ENCODE data around the gene PROCA1. TPM values are rescaled to one million over a fixed set of nuclear protein-coding genes. Genes with fewer than 3 reads are reported as not detected.
"Not testable (repeated sequence)": the region's sequence is repeated elsewhere in the genome, so short reads cannot be mapped to it uniquely, and the experiment has no call there.

PROCA1 gene
- total RNA-seq, 1 donor from 2014 or later = 3.4 TPM

DNA sequence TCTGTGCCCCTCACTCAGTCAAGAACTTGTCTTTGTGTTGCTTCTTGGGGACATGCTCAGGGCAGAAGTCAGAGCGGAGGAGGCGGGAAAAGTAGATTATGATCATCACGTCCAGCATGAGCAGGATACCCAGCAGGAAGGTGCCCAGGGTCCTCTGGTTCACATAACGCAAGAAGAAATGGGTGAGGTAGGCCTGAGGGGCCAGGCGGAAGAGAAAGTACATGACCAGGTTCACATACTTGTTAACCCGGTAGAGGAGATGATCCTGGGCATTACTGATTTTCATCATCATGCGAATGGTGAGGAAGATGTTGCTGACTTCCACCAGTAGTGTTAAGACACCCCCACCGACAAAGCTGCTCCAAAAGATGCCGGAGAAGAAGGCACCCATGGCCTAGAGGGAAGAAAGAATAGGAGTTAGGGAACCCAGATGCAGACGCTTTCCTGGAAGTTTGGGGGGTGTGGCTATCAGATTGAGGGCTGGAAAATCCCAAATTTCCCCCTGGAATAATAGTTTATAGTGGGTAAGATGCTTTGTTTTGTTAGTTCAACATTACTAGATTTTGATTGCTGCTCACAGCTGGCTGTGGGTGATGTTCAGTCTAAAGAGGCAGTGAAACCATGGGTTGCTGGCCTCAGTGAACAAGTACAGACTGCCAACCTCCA is 12.9 kb upstream of the PROCA1 start:
- peak overlapping the region; percentile 51 for H3K27ac ChIP-seq (ENCODE audit: low read depth, low read length)
- no peaks in the 10 kb centered on the region for H3K9me3 ChIP-seq (ENCODE audit: insufficient read depth, low read depth, low read length)
- H3K27me3 Mint-ChIP-seq (ENCODE audit: low read depth, unreplicated experiment) = no peaks in the 10 kb centered on the region
- peaks cover 37% of the 10 kb centered on the region for H3K4me1 Mint-ChIP-seq (ENCODE audit: low read depth, unreplicated experiment)
- H3K4me1 ChIP-seq (ENCODE audit: insufficient read depth, low read length) = peaks cover 48% of the 10 kb centered on the region
- TF ChIP-seq, protein P1, sequence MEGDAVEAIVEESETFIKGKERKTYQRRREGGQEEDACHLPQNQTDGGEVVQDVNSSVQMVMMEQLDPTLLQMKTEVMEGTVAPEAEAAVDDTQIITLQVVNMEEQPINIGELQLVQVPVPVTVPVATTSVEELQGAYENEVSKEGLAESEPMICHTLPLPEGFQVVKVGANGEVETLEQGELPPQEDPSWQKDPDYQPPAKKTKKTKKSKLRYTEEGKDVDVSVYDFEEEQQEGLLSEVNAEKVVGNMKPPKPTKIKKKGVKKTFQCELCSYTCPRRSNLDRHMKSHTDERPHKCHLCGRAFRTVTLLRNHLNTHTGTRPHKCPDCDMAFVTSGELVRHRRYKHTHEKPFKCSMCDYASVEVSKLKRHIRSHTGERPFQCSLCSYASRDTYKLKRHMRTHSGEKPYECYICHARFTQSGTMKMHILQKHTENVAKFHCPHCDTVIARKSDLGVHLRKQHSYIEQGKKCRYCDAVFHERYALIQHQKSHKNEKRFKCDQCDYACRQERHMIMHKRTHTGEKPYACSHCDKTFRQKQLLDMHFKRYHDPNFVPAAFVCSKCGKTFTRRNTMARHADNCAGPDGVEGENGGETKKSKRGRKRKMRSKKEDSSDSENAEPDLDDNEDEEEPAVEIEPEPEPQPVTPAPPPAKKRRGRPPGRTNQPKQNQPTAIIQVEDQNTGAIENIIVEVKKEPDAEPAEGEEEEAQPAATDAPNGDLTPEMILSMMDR (IDR thresholded peaks at IDR 0.05; ENCODE audit: insufficient read depth, low read depth, low read length) = no peak
- TF ChIP-seq EZH2 (IDR thresholded peaks at IDR 0.05; ENCODE audit: insufficient read depth, low read length) = no peak
- DNase-seq (ENCODE audit: low read depth) = no peak
- H3K27me3 ChIP-seq (ENCODE audit: insufficient read depth, low read length) = no peaks in the 10 kb centered on the region
- FAIRE-seq = no peak
- peak overlapping the region; percentile 99 for H3K4me3 Mint-ChIP-seq (ENCODE audit: unreplicated experiment)
- peaks cover 36% of the 10 kb centered on the region for H3K36me3 ChIP-seq (ENCODE audit: insufficient read depth, low read length)
- peak overlapping the region; percentile 98 for H3K4me2 ChIP-seq (ENCODE audit: low read length)
- peak overlapping the region; percentile 59 for H3K4me3 ChIP-seq (ENCODE audit: insufficient read depth, low read depth, low read length)
- H3K9ac ChIP-seq (ENCODE audit: low read length) = peak overlapping the region; percentile 80
- peaks cover 43% of the 10 kb centered on the region for H3K79me2 ChIP-seq (ENCODE audit: insufficient read depth, low read length)
- H3K27ac Mint-ChIP-seq (ENCODE audit: unreplicated experiment) = peak overlapping the region; percentile 90
- peaks cover 55% of the 10 kb centered on the region for H4K20me1 ChIP-seq (ENCODE audit: insufficient read depth, low read length)
- no peak overlapping the region for H2AFZ ChIP-seq (ENCODE audit: low read depth, low read length)
- peaks cover 10% of the 10 kb centered on the region for H3K36me3 Mint-ChIP-seq (ENCODE audit: low read depth, unreplicated experiment)
- no peaks in the 10 kb centered on the region for H3K9me3 Mint-ChIP-seq (ENCODE audit: unreplicated experiment)

DNA sequence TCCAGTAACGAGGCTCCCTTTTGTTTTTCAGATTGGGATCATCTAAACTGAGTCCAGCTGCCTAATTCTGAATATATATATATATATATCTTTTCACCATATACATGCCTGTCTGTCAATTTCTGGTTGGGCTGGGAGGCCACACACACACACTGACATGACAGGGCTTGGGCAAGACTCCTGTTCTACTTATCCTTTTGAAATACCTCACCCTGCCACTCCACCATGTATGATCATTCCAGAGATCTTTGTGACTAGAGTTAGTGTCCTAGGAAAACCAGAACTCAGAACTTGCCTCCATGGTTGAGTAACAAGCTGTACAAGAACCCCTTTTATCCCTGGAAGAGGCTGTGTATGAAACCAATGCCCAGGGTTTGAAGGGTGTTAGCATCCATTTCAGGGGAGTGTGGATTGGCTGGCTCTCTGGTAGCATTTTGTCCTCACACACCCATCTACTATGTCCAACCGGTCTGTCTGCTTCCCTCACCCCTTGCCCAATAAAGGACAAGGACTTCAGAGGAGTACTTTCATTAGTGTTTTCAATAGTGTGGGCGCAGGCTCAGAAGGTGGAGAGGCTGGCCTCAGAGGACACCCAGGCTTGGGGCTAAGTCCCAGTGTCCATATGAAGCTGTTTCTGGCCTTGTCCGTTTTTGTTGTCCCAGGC is 12.3 kb upstream of the PROCA1 start:
- not testable (repeated sequence) for H3K27ac ChIP-seq (ENCODE audit: low read depth, low read length); H3K36me3 Mint-ChIP-seq (ENCODE audit: low read depth, unreplicated experiment); H3K9me3 Mint-ChIP-seq (ENCODE audit: unreplicated experiment); H3K27me3 ChIP-seq (ENCODE audit: insufficient read depth, low read length); H3K4me3 ChIP-seq (ENCODE audit: insufficient read depth, low read depth, low read length); FAIRE-seq; H3K9me3 ChIP-seq (ENCODE audit: insufficient read depth, low read depth, low read length); H2AFZ ChIP-seq (ENCODE audit: low read depth, low read length); H3K27me3 Mint-ChIP-seq (ENCODE audit: low read depth, unreplicated experiment); DNase-seq (ENCODE audit: low read depth)
- Histone ChIP-seq H3K4me2 (ENCODE audit: low read length) (peak overlapping the region; percentile 98), H3K4me1 (ENCODE audit: insufficient read depth, low read length) (peaks cover 53% of the 10 kb centered on the region), H3K79me2 (ENCODE audit: insufficient read depth, low read length) (peaks cover 43% of the 10 kb centered on the region), H4K20me1 (ENCODE audit: insufficient read depth, low read length) (peaks cover 55% of the 10 kb centered on the region), H3K36me3 (ENCODE audit: insufficient read depth, low read length) (peaks cover 36% of the 10 kb centered on the region), H3K9ac (ENCODE audit: low read length) (peak overlapping the region; percentile 80)
- peak overlapping the region; percentile 67 for H3K27ac Mint-ChIP-seq (ENCODE audit: unreplicated experiment)
- peak overlapping the region; percentile 99 for H3K4me3 Mint-ChIP-seq (ENCODE audit: unreplicated experiment)
- H3K4me1 Mint-ChIP-seq (ENCODE audit: low read depth, unreplicated experiment) = peaks cover 34% of the 10 kb centered on the region

DNA sequence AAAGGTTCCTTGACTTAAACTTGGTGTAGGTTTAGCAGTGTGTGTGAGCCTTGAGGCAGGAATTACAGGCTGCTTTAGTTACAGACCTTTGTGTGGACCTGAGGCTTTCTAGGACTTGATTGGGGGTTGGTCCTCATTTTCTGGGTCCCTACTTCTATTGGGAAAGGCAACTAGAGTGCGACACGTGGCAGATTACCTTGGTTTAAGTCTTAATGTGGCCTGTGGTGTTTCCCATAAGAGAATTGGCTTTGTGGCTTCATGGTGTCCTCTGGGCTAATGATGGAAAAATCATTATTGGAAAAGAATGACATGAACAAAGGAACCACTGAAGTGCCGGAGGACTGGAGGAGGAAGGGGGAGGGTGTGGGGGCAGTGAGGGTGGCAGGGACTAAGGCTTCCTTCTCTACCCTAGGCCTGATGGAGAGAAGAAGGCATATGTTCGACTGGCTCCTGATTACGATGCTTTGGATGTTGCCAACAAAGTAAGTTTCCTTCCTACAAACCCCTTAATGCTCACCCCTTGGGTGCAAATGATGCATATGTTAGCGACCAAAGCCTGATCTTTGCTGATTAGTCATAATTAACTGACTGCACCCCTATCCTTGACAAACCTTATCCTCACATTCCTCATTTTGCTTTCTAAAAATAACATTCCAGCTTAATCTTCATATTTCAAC is 11.6 kb upstream of the PROCA1 start:
- no peaks in the 10 kb centered on the region for H3K27me3 Mint-ChIP-seq (ENCODE audit: low read depth, unreplicated experiment)
- Histone ChIP-seq H3K9ac (ENCODE audit: low read length) (peak overlapping the region; percentile 49), H3K36me3 (ENCODE audit: insufficient read depth, low read length) (peaks cover 36% of the 10 kb centered on the region), H3K4me2 (ENCODE audit: low read length) (peak overlapping the region; percentile 93), H3K4me3 (ENCODE audit: insufficient read depth, low read depth, low read length) (no peak overlapping the region), H3K9me3 (ENCODE audit: insufficient read depth, low read depth, low read length) (no peaks in the 10 kb centered on the region), H3K79me2 (ENCODE audit: insufficient read depth, low read length) (peaks cover 43% of the 10 kb centered on the region), H3K4me1 (ENCODE audit: insufficient read depth, low read length) (peaks cover 60% of the 10 kb centered on the region), H2AFZ (ENCODE audit: low read depth, low read length) (no peak overlapping the region), H3K27ac (ENCODE audit: low read depth, low read length) (no peak overlapping the region), H3K27me3 (ENCODE audit: insufficient read depth, low read length) (no peaks in the 10 kb centered on the region), H4K20me1 (ENCODE audit: insufficient read depth, low read length) (peaks cover 55% of the 10 kb centered on the region)
- DNase-seq (ENCODE audit: low read depth) (no peak), FAIRE-seq (no peak)
- no peak for TF ChIP-seq EZH2 (IDR thresholded peaks at IDR 0.05; ENCODE audit: insufficient read depth, low read length)
- TF ChIP-seq, protein P1 (IDR thresholded peaks at IDR 0.05; ENCODE audit: insufficient read depth, low read depth, low read length) = no peak
- peaks cover 10% of the 10 kb centered on the region for H3K36me3 Mint-ChIP-seq (ENCODE audit: low read depth, unreplicated experiment)
- peaks cover 36% of the 10 kb centered on the region for H3K4me1 Mint-ChIP-seq (ENCODE audit: low read depth, unreplicated experiment)
- H3K4me3 Mint-ChIP-seq (ENCODE audit: unreplicated experiment) = peak overlapping the region; percentile 99
- no peaks in the 10 kb centered on the region for H3K9me3 Mint-ChIP-seq (ENCODE audit: unreplicated experiment)
- peak overlapping the region; percentile 64 for H3K27ac Mint-ChIP-seq (ENCODE audit: unreplicated experiment)
